GM19397 (cell line): Measurements from ENCODE around the gene AKT3.

Experiments
- ATAC-seq: cut with Tn5 transposase; IDR thresholded peaks from one replicate; pipeline ENCODE4 v1.9.1; 2021; ENCODE audit warnings: mild to moderate bottlenecking, moderate library complexity; ENCODE audit not compliant: unreplicated experiment

Gene AKT3

DNA sequence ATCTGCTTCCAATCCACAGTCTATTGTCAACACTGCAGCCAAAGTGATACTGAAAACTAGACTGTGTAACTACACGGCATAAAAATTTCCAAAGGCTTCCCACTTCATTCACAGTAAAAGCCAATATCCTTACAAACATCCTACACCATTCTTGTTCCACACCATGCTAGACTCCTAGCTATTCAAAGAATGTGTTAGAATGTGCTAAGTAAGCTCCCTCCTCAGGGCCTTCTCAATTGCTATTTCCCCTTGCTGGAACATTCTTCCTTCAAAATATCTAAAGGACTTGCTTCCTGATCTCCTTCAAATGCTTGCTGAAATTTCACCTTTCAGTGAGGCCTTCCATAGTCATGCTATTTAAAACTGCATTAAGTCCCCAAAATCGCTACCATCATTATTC is 228.1 kb downstream of the AKT3 start:
- ATAC-seq, result no peak

DNA sequence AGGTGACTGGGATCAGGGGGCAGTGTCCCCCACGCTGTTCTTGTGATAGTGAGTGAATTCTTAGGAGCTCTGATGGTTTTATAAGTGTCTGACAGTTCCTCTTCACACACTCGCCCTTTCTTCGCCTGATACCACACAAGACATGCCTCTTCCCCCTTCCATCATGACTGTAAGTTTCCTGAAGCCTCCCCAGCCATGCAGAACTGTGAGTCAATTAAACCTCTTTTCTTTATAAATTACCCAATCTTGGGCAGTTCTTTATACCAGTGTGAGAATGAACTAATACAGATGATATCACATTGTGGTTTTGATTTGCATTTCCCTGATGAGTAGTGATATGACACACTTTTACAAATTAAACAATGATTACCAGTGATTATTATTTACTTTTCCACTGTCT is 229.9 kb downstream of the AKT3 start:
- no peak for ATAC-seq

DNA sequence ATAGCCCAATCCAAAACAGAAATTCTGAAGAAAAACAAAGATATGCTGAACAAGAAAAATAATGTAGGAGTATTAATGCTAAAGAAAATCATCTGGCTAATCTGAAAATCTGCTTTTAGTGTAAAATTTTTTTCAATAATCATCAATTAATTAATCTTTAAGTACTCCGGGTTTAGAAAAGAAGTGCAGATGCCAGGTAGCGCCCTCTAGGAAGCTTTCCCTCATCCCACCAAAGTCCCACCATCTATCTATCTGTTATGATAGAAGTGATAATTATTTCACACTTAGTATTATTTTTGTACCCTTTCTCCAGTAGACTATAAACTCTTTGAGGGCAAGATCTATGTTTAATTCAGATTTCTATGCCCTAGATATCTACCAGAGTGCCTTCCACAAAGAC is 240.3 kb downstream of the AKT3 start:
- ATAC-seq, result no peak

DNA sequence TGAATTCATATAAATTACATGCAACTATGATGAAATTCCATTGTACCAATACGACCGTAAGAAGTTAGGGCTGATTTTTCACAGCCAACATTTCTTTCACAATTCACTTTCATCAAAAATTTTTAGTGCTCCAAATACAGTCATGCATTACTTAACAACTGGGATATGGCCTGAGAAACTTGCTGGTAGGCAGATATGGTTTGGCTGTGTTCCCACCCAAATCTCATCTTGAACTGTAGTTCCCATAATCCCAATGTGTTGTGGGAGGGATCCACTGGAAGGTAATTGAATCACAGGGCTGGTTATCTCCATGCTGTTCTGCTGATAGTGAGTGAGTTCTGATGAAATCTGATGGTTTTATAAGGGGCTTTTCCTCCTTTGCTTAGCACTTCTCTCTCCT is 244.4 kb downstream of the AKT3 start:
- no peak for ATAC-seq

DNA sequence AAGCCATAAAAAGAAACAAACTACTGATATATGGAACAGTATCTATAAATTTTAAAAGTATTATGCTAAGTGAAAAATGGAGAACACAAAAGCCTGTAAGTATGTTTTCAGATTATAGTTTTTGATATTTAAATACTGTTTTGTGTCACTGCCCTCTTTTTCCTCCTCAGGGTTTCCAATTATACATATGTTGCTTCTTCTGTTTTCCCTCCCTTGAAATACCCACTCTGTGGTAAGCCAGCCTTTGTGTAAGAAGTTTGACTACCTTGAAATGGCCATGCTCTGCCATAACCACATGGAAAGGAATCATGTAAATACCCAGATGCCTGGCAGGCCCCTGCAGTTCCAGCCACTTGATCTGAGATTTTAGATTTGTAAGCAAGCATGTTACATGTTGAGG is 248.3 kb downstream of the AKT3 start:
- no peak for ATAC-seq

DNA sequence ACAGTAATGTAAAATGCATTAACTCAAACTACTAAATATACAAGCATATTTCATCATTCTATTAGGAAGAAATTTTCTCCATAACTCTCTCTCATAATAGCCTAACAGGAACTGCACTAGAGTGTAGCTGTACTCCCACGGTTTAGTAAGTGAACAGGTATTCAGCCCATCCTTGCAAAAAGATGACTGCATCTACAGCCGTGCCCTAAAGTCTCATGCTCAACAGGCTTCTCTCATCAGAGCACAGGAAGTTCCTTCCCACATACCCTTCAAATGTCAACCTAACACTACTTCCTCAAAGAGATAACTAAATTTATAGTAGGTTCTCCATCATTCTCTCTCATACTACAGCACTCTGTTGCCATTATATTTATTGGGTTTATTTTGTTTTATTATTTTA is 251.6 kb downstream of the AKT3 start:
- ATAC-seq, result no peak

DNA sequence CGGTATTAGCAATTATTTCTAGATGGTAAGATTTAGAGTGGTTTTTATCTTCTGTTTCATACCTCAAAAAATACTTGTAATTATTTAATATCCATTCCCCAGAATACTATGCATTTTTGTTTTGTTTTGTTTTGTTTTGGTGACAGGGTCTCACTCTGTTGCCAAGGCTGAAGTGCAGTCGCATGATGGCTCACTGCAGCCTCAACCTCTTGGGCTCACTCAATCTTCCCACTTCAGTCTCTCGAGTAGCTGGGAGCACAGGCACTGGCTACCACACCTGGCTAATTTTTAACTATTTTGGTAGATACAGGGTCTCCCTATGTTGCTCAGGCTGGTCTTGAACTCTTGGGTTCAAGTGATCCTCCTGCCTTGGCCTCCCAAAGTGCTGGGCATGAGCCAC is 252.7 kb downstream of the AKT3 start:
- no peak for ATAC-seq

DNA sequence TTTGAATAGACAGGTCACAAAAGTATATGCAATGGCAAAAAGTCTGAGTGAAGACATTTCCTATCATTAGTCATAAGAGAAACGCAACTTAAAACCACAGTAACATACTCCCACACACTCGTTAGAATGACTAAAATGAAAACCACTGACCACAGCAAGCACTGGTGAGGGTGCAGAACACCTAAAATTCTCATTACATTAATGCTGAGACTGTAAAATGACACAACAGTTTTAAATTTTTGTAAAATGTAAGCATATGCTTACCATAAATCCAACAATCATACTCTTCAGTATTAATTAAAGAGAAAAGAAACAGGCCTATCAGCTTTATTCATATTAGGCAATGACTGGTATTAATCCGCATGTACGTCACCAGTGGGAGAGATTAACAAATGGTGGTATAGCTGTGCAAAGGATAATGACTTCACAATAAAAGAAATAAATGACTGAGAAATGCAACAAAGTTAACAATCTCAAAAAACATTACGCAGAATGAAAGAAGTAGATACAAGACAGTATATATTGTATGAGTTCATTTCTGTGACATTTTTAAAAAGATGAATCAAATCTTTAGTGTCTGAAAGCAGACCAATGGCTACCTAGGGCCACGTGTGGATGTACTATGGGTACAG is 253.5 kb downstream of the AKT3 start:
- ATAC-seq, result peak; percentile 90

DNA sequence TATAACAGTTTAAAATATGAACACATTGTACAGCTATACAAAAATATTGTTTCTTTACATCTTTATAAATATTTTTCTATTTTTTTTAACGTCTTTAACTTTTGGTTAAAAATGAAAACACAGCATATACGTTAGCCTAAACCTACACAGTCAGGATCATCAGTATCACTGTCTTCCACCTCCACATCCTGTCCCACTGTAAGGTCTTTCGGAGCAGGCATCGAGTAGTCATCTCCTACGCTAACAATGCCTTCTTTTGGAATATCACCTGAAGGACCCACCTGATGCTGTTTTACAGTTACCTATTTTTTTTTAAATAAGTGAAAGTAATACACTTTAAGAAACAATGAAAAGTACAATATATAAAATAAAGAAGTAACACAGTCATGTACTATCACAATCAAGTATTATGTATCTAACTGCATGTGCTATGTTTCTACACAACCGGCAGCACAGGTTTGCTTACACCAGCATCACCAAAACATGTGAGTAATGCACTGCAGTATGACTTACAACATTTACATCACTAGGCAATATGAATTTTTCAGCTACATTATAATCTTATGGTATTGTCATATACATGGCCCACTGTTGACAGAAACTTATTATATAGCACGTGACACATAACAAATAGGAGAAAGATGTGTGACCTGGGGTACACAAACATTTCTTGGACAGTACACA is 254.4 kb downstream of the AKT3 start:
- peak; percentile 5 for ATAC-seq

DNA sequence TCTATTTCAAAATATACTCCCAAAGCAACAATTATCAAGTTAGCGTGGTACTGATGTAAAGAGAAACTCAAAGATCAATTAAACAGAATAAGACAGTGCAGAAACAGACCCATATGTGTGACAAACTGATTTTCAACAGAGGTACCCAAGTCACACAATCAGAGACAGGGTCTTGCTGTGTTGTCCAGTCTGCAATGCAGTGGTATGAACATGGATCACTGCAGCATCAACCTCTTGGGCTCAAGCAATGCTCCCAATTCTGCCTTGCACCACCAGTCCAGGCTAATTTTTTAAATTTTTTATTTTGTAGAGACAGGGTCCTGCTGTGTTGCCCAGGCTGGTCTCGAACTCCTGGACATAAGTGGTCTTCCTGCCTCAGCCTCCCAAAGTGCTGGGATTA is 255.6 kb downstream of the AKT3 start:
- ATAC-seq, result no peak

DNA sequence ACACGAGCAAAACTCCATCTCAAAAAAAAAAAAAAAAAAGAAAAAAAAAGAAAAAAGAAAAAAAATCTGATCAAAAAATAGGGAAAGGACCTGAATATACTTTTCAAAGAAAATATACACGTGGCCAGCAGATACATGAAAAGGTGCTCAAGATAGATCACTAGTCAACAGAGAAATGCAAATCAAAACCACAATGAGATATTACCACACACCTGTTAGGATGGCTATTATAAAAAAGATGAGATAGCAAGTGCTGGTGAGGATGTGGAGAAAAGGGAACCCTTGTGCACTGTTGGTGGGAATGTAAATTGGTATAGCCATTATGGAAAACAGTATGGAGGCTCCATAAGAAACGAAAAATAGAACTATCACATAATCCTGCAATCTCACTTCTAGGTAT is 260.8 kb downstream of the AKT3 start:
- ATAC-seq, result peak; percentile 69

DNA sequence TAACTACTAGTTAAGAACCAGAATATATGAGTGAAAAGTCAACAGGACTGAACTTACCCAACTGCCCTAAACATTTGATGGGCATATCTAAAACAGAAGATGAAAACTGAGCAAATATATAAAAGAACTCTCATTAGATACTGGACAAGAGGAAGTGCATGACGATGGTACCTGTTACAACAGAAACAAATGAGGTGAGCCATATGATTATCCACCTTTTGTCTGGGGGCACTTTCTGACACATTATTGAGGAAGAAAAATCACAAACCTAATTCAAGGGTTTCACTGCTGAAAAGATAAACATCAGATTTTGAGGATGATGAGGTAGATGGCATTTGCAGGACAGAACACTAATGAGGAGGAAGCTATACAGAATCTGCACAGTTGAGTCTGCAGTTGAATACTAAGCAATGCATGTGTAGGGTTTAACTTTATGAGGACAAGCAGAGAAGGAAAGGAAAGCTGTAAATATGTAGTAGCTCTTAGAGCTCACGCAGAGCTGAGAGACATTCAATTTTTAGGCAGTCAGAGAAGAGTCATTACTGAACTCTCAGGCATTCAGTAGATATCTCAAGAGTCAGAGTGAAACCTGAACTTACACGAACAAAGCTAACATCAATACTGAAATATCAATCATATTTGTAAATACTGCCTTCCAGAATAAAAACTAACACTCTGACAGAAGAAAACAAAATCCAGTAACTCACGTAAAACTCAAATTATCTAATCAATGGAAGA is 262.1 kb downstream of the AKT3 start:
- ATAC-seq, result peak; percentile 87

DNA sequence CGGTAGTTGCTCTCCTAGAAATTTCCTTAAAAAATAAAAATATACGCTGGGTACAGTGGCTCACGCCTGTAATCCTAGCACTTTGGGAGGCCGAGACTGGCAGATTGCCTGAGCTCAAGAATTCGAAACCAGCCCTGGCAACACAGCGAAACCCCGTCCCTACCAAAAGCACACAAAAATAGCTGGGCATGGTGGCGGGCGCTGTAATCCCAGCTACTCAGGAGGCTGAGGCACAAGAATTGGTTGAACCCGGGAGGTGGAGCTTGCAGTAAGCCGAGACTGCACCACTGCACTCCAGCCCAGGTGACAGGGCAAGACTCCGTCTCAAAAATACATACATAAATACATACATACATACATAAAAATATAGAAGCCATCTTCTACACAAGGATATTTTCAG is 262.8 kb downstream of the AKT3 start:
- no peak for ATAC-seq

DNA sequence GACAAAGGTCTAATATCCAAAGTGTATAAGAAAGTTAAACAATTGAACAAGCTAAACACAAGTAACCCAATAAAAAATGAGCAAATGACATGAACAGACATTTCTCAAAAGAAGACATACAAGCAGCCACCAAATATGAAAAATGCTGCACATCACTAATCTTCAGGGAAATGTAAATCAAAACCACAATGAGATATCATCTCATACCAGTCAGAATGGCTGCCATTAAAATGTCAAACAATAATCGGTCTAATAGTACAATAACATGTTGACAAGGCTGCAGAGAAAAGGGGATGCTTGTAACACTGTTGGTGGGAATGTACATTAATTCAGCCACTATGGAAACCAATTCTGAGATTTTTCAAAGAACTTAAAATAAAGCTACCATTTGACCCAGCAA is 264.1 kb downstream of the AKT3 start:
- no peak for ATAC-seq

DNA sequence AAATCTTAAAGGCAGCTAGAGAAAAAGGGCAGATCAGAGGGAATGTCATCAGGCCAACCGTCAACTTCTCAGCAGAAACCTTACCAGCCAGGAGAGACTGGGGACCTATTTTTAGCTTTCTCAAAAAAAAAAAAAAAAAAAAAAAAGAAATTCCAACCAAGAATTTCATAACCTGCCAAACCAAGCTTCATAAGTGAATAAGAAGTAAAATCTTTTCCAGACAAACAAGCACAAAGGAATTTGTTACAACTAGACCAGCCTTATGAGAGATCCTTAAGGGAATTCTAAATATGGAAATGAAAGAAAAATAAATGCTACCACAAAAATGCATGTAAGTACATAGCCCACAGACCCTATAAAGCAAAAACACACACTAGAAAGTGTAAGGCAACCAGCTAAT is 267.7 kb downstream of the AKT3 start:
- ATAC-seq, result no peak

DNA sequence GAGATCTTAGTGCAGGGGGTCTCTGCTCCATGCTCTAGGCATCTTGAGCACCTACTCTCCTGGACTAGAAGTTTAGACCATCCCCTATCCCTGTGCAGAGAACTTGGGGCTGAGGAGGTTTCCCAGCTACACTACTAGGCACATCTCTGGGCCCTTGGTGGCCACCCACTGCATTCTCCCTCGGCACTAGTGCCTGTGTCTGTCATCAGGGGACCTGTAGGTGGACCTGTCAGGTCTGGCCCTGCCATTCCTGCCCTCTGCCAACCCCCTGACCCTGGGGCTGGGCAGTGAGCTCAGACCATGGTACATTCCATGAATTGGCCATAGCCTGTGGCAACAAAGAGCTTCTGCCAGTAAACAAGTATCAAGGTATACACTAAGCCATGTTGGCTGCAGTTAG is 269.1 kb downstream of the AKT3 start:
- no peak for ATAC-seq

DNA sequence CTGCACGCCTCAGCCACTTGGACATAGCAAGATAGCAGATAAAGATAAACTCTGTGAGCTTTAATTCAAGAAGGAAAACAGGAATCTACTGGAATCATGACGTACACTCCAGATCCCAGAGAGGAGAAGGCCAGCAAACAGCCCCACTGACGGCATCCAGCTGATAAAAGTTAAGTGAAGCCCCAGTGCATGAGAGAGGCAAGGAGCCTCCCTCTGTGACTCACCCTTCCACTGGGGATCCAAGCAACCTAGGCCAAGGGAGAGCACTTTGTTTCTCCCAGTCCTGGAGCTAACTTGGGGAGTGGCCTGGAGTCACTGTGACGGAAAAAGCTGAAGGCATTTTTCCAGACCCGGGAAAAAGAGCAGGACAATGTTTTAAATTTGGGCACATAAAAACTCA is 270.0 kb downstream of the AKT3 start:
- no peak for ATAC-seq

DNA sequence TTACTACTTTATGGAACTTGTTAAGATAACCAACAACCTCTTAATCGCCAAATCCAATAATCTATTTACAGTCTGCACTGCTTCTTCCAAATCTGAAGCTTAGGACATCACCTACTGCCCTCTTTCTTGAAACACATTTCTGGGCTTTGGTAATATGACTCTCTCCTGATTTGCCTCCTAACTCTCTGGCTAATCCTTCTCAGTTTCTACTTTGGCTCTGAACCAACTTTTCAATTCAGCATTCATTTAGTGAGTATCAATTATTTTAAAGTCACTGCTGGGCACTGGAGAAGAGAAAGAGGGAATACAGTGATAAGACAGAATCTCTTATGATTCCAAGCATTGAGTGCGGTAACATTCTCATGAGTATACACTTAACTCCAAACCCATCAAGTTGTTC is 275.0 kb downstream of the AKT3 start:
- no peak for ATAC-seq

DNA sequence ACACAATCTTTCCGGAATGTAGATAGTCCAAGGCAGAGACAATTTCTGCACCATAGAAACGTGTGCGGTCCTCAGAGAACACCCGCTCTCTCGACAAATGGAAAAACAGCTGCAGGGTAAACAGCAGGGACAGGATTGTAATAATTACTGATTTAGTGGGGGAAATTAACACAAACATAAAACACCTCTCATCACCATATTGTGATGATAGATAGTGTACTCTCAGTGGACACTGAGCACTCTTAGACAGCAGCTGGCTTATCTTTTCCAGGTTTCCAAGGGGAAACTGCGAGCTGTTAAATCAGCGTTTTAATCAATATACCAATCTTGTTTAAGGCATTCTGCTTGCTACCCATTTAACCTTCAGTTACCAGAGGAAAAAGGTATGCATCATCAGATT is 277.1 kb downstream of the AKT3 start:
- no peak for ATAC-seq

DNA sequence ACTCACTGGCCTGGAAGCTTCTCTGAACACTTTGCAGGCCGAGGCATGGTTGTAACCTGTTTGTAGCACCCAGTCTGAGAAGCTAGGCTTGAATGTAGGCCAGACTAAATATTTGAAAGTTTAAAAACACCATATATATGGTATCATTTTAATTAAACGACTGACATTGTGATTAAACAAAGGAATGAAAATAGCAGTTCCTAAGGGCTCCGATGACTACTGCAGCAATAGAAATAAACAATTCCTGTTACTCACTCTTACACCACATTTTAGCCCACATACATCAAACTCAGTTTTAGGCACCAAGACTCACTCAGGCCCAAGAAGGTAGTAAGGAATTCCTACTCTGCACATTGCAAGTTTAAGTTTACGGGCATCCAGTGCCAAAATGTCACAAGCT is 281.2 kb downstream of the AKT3 start:
- no peak for ATAC-seq

DNA sequence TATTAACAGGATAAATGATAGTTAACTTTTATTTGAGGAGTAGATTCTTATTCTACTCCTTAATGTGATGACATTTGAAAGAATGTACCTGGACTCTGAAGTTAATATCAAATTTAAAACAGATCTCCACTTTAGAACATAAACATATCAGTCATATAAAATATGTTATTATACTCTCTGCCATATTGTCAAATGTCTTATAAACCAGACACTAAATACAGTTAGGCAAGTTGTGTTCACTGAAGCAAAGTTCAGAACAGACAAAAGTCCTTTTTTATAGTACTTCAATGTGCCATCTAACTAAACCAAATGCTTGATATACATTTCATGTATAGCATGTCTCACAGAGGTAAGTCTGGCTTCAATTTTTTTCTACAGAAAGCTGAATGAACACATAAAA is 285.2 kb downstream of the AKT3 start:
- no peak for ATAC-seq

DNA sequence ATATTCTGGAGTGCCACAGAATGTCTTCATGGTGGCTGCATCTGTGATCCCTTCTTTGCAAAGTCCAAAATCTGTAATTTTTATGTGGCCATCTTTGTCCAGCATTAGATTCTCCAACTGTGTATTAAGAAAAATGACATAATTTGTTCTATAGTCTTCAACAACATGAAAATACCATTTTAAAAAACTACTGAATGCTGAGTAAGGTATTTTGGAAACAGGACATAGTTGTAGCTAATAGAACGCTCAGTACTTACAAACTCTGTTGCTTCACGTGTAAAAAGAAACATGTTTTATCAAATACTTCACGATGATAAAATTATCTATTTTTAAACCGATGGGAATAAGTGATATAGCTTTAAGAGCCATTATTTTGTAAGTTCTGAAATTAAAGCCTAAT is 286.3 kb downstream of the AKT3 start:
- no peak for ATAC-seq
